T-helper 1 cell treated with Interleukin-12 subunit alpha and Interleukin-12 subunit beta and Interleukin-4 antibody, amounts not matched to agents 30 μg/mL and 1 μg/mL, for 36 hours (primary cell): ENCODE results near the gene ULK4.

ENCODE experiments used
- H3K27ac Mint-ChIP-seq: one replicate; pipeline ENCODE4 v1.8.0; 2021; ENCODE audit warnings: mild to moderate bottlenecking, mixed read lengths
- H3K27me3 Mint-ChIP-seq: one replicate; pipeline ENCODE4 v1.8.0; 2021; ENCODE audit warnings: low read depth, mixed read lengths
- H3K36me3 Mint-ChIP-seq: one replicate; pipeline ENCODE4 v1.8.0; 2021; ENCODE audit warnings: low read depth, mixed read lengths
- H3K4me1 Mint-ChIP-seq: one replicate; pipeline ENCODE4 v1.8.0; 2021; ENCODE audit warnings: low read depth, mixed read lengths
- H3K4me3 Mint-ChIP-seq: one replicate; pipeline ENCODE4 v1.8.0; 2021; ENCODE audit warnings: mild to moderate bottlenecking, moderate library complexity, mixed read lengths
- H3K9me3 Mint-ChIP-seq: one replicate; pipeline ENCODE4 v1.8.0; 2021; ENCODE audit warnings: mixed read lengths

ULK4 gene

DNA sequence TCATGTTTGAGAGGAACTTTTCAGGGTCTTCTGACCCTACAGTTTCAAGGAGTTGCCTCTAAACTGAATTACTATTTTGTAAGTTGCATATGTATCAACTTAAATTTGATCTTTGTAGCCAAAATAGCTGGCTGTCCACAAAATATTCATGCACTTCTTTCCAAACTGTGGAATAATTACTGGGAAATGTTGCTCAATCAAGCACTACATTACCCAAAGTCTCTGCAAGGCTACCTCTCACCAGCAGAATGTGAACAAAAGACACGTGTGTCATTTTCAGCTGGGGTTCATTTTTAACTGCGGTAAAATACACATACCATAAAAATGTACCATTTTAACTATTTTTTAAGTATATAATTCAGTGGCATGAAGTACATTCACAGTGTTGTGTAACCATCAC, 442.2 kb downstream of the ULK4 start:
- peaks cover 2% of the 10 kb centered on the region for H3K4me1 Mint-ChIP-seq
- peaks cover 2% of the 10 kb centered on the region for H3K36me3 Mint-ChIP-seq
- no peaks in the 10 kb centered on the region for H3K27me3 Mint-ChIP-seq

DNA sequence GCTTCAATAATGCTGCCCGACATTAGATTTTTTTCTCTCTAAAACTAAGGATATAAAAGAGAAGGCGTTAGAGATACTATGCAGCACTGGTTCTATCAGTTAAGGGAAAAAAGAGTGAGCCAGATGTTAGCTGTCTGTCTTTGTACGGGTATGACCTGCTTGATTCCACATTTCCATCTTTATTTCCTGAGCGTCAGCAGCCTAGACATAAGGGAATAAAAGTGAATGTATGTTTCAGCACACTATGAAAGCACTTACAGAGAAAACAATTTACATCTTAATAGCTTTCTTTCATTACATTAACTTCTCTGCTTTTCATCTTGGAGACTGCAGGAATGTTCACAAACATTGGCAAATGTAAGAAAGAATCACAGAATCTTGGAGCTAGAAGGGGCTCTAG, 443.3 kb downstream of the ULK4 start:
- Mint-ChIP-seq H3K27me3 (no peaks in the 10 kb centered on the region), H3K9me3 (peaks cover 7% of the 10 kb centered on the region), H3K27ac (no peak overlapping the region), H3K4me3 (no peak overlapping the region), H3K4me1 (peaks cover 2% of the 10 kb centered on the region), H3K36me3 (peaks cover 2% of the 10 kb centered on the region)

More for the DNA sequence above, 442.2 kb downstream of the ULK4 start:
- no peak overlapping the region for H3K4me3 Mint-ChIP-seq
- no peak overlapping the region for H3K27ac Mint-ChIP-seq
- H3K9me3 Mint-ChIP-seq = peaks cover 3% of the 10 kb centered on the region

DNA sequence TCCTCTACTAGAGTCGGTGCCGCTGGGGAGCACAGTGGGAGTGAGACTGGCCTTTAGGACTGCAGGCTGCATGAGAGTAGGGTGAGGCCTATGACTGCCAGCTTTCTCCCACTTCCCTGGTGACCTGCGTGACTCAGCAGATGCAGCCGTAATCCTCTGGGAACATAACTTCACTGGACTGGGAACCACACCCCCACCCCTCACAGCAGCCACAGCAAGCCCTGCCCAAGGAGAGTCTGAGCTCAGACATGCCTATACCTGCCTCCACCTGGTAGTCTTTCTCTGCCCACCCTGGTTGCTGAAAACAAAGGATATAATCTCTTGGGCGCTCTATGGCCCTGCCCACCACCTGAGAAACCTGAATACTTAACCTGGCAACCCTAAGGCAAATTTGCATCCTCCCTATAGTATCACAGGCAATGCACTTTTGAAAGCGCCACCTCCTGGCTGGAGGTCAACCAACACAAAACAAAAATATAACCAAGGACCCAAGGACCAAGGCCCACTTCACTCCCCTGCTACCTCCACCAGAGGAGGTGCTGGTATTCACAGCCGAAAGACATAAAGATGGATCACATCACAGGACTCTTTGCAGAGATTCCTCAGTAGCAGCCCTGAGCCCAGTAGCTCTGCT, 453.7 kb downstream of the ULK4 start:
- Mint-ChIP-seq H3K4me3 (no peak overlapping the region), H3K4me1 (no peaks in the 10 kb centered on the region), H3K27me3 (no peaks in the 10 kb centered on the region), H3K27ac (no peak overlapping the region), H3K36me3 (no peaks in the 10 kb centered on the region), H3K9me3 (peaks cover 37% of the 10 kb centered on the region)

DNA sequence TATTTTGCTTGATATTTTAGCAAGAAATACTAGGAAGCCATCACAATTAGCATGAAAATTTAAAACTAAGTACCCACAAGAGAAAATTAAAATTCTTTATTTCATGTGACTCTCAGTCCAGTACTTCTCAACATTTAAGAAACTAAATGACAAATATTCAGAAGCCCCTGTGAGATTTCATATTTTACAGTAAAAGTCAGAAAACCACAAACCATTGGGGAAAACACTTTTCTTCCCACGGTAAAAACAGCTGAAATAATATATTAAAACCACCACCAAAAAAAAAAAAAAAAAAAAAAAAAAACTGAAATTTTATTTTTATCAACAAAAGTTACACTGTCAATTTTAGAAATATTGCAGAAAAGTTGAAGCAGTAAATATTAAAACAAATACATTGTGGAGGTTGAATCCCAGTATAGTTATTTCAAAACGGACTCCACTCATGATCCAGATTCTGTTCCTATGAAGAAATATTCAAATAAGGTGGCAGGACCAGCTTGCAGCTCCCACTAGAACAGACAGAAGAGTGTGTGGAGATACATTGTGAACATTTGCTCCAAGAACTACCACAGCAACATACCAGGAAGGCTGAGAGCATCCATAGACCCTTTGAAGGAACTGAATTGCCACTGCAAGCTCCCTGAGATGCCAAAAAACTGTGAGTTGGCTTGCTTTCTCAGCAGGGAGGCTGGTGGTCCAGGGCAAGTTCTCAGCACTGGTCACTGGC, 454.4 kb downstream of the ULK4 start:
- H3K36me3 Mint-ChIP-seq = no peaks in the 10 kb centered on the region
- peaks cover 30% of the 10 kb centered on the region for H3K9me3 Mint-ChIP-seq
- H3K4me1 Mint-ChIP-seq = no peaks in the 10 kb centered on the region
- no peaks in the 10 kb centered on the region for H3K27me3 Mint-ChIP-seq
- H3K27ac Mint-ChIP-seq = no peak overlapping the region
- H3K4me3 Mint-ChIP-seq = no peak overlapping the region

DNA sequence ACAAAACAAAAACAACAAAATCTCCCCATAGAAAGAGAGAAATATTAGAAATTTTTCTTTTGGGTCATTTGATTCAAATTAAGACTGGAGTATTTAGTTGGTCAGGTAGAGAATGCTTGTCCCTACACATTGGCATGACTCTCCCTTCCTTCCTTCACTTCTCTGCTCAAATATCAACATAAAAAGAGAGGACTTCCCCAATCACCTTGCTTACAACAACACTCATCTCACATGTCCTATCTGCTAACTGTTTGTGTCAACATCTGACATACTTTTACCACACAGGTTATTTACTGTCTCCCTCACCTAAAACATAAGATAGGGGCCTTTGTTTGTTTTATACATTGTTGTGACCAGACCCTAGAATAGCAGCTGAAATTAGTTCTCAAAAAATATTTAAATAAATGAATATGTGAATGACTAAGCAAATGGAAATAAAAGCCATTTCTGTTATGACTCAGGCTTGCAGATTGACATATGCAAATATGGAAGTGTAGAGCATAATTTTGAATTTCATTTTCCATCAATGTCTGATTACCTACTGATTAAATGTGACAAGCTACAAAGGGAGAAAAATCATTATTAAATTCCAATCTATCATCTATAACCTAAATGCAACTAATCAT, 457.8 kb downstream of the ULK4 start:
- Mint-ChIP-seq H3K36me3 (no peaks in the 10 kb centered on the region), H3K9me3 (peaks cover 12% of the 10 kb centered on the region), H3K4me3 (no peak overlapping the region), H3K27ac (no peak overlapping the region), H3K4me1 (no peaks in the 10 kb centered on the region), H3K27me3 (no peaks in the 10 kb centered on the region)

DNA sequence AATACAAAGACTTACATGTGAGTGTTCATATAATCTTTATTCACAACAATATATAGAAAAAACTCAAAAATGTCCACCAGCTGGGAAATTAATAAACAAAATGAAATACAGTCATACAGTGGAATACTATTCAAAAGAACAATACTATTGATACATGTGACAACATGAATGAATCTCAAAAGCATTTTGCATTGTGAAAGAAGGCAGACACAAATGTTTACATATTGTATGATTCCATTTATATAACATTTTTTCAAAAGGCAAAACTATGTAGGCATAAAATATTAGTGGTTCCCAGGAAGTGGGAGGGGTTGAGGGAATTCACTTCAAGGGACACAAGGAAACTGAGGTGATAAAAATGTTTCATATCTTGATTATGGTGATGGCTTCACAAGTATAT, 459.4 kb downstream of the ULK4 start:
- Mint-ChIP-seq H3K27ac (no peak overlapping the region), H3K36me3 (no peaks in the 10 kb centered on the region), H3K27me3 (no peaks in the 10 kb centered on the region), H3K9me3 (no peaks in the 10 kb centered on the region), H3K4me1 (no peaks in the 10 kb centered on the region), H3K4me3 (no peak overlapping the region)

DNA sequence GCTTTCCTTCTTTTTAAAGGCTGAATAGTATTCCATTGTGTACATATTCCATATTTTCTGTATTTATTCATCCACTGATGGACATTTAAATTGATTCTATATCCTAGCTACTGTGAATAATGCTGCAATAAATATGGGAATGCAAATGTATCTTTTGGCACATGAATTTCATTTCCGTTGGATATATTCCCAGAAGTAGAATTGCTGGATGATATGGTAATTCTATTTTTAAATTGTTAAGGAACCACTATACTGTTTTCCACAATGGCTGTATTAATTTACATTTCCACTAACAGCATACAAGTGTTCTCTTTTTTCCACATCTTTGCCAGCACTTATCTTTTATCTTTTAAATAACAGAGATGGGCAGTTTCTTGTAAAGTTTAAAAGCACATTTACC, 459.9 kb downstream of the ULK4 start:
- Mint-ChIP-seq H3K4me3 (no peak overlapping the region), H3K9me3 (no peaks in the 10 kb centered on the region), H3K27ac (no peak overlapping the region), H3K4me1 (no peaks in the 10 kb centered on the region), H3K36me3 (no peaks in the 10 kb centered on the region), H3K27me3 (no peaks in the 10 kb centered on the region)

DNA sequence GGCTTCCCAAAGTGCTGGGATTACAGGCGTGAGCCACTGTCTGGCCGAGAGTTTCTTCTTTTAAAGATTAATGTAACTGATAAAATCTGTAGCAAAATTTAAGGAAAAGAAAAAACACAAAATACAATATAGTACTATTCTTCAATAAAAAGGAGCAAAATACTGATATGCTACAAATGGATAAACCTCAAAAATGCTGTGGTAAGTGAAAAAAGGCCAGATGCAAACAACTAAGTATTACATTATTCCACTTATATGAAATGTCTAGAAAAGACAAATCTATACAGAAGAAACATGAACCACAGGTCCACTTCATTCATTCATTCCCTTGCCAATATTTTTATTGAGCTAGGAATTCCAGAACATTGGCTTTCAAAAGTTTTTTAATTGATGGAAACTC, 463.1 kb downstream of the ULK4 start:
- no peak overlapping the region for H3K4me3 Mint-ChIP-seq
- H3K27me3 Mint-ChIP-seq = no peaks in the 10 kb centered on the region
- no peak overlapping the region for H3K27ac Mint-ChIP-seq
- H3K4me1 Mint-ChIP-seq = no peaks in the 10 kb centered on the region
- H3K36me3 Mint-ChIP-seq = no peaks in the 10 kb centered on the region
- H3K9me3 Mint-ChIP-seq = no peaks in the 10 kb centered on the region

DNA sequence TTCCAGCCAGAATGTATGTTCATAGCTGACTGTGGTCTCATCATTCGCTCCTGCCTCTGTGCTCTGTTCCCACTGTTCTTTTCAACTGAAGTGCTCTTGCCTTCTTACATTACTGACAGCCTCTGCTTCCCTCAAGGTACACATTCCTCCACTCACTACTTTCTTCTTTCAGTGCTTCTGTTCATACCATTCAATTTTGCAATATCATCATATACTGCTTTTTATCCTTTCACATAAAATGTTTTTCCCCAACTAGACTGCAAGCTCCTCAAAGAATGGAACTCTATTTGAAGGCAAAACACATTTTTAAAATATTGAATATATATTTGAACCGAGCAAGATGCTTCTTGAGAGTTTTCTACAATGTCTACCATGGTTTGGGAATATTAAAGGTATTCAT, 471.5 kb downstream of the ULK4 start:
- Mint-ChIP-seq H3K36me3 (no peaks in the 10 kb centered on the region), H3K27me3 (peaks cover 3% of the 10 kb centered on the region), H3K4me1 (no peaks in the 10 kb centered on the region), H3K9me3 (peaks cover 5% of the 10 kb centered on the region), H3K27ac (no peak overlapping the region), H3K4me3 (no peak overlapping the region)

DNA sequence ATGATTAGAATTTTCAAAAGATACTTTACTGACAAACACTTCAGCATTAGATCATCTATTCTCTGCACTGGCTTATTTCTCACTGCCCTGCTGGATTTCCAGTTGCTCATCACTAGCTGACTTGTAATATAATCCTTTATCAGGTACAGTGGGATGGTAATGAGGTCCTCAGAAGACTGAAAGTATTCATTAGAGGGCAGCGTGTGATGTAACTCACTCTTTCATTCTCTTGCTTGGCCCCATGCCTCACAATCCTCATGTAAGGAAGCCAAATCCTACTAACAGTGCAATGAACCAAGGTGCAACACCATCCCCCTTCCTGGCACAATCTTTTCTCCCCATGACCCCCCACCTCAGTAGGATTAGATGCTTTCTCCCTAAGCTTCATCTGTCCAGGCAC, 472.7 kb downstream of the ULK4 start:
- Mint-ChIP-seq H3K36me3 (no peaks in the 10 kb centered on the region), H3K27me3 (peaks cover 3% of the 10 kb centered on the region), H3K4me1 (no peaks in the 10 kb centered on the region), H3K27ac (no peak overlapping the region), H3K9me3 (peaks cover 5% of the 10 kb centered on the region), H3K4me3 (no peak overlapping the region)

DNA sequence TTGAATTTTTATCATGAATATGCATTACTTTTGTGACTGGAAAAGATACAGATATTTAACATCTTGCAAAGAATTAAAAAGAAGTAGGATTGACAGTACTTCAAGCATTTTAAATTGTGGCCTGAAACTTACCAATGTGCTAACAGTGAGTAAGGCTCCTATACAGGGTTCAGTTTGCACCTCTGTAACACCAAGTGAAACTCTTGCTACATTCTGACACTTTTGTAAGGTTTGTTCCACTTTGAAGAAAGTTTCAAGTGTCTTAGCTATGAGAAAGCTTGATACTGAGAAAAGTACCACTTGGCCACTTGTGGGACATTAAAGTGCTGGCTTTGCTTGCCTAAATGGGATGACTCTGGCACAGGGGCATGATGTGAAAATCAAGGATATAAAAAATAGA, 473.4 kb downstream of the ULK4 start:
- Mint-ChIP-seq H3K27me3 (peaks cover 3% of the 10 kb centered on the region), H3K4me1 (no peaks in the 10 kb centered on the region), H3K27ac (no peak overlapping the region), H3K36me3 (no peaks in the 10 kb centered on the region), H3K9me3 (peaks cover 5% of the 10 kb centered on the region), H3K4me3 (no peak overlapping the region)

DNA sequence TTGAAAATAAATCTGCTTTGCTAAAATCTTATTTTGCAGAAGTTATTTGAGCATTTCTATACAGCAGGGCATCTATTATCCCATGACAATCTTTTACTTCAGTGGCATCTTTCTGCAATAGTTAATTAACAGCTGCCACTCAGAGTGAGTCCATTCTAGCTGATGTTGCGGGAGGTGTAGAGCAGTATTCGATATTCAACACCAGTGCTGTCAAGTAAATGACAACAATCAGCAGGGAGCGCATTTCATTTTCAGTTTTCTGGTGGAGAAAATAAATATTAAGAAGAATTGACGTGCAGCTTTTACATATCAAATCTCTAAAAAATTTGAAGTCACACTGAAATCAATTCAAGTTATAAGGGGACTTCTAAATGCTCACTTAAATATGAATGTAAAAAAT, 476.4 kb downstream of the ULK4 start:
- Mint-ChIP-seq H3K27me3 (peaks cover 3% of the 10 kb centered on the region), H3K27ac (no peak overlapping the region), H3K36me3 (peaks cover 2% of the 10 kb centered on the region), H3K4me1 (no peaks in the 10 kb centered on the region), H3K4me3 (no peak overlapping the region), H3K9me3 (peaks cover 2% of the 10 kb centered on the region)

DNA sequence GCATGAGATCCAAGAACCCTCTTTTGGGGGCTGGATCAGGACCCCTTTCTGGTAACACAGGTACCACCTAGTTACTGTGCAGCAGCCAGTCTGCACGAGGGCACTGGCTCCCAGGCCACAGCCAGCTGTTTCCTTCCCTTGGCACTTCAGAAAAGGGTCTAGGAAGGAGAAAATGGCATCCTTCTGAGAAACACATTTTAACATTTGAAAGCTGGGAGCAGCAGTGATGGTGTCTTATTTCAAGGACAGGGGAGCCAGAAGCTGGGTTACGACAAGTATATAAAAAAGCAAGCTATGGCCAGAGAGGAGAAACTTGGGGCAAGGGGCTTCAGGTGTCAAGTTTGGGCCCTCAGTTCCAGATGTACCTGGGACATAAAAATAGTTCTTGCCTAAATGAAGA, 479.8 kb downstream of the ULK4 start:
- H3K27me3 Mint-ChIP-seq = no peaks in the 10 kb centered on the region
- H3K27ac Mint-ChIP-seq = no peak overlapping the region
- no peak overlapping the region for H3K4me3 Mint-ChIP-seq
- H3K9me3 Mint-ChIP-seq = peaks cover 10% of the 10 kb centered on the region
- no peaks in the 10 kb centered on the region for H3K4me1 Mint-ChIP-seq
- peaks cover 2% of the 10 kb centered on the region for H3K36me3 Mint-ChIP-seq

DNA sequence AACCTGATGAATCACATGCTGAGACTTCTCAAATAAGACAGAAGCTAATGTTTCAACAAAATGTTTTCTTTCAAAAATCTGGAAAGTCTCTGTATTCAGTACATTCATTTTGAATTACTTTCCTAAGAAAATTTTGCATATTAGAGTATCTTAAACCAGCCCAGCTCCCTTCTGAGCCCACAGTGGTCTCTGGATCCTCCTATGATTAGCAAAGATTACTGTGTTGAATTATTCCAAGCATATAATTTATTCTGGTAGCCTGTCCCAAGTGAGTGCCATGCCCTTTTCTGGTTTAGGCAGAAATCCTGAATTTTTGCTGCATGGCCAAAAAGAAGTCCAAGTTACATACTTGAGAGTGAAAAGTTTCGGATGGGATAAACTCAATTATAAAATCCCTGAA, 483.6 kb downstream of the ULK4 start:
- Mint-ChIP-seq H3K27ac (no peak overlapping the region), H3K4me1 (no peaks in the 10 kb centered on the region), H3K4me3 (no peak overlapping the region), H3K27me3 (no peaks in the 10 kb centered on the region), H3K36me3 (peaks cover 2% of the 10 kb centered on the region), H3K9me3 (peaks cover 18% of the 10 kb centered on the region)

DNA sequence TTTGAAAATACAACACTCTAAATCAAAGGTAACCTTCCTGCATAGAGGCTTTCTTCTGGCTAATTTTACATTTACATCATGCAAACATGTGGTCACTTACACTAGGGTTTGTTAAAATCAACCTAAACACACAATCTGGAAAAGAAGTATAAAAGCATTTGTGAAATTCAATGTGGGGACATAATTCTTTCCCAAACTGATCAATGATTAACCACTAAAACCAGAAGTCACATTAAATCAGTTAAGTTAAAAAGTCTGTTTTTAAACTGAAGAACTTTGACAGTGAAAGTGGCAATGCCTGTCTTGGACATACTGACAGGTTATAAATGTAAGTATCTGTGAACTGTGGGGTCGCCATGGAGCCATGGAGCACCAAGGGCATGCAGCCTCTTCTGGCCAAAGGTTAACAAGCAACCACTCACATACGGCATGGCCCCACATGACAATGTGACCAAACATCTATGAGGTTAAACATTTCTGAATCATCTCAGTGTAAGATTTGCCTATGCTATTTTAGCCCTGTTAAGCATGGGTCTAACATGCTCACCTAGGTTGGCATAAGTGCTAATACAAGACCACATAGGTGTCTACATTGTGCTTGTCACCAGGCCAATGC, 484.4 kb downstream of the ULK4 start:
- H3K27me3 Mint-ChIP-seq = no peaks in the 10 kb centered on the region
- no peak overlapping the region for H3K27ac Mint-ChIP-seq
- H3K9me3 Mint-ChIP-seq = peaks cover 18% of the 10 kb centered on the region
- peaks cover 2% of the 10 kb centered on the region for H3K36me3 Mint-ChIP-seq
- no peaks in the 10 kb centered on the region for H3K4me1 Mint-ChIP-seq
- H3K4me3 Mint-ChIP-seq = no peak overlapping the region
